H9 (cell line): ENCODE data around the gene SLC37A2. TPM values are rescaled to one million over a fixed set of nuclear protein-coding genes. Genes with fewer than 3 reads are reported as not detected.

Experiments used
- DNase-seq: peaks from one replicate; pipeline ENCODE4 v3.0.0-alpha.2; 2017
- H2AFZ ChIP-seq: one replicate; pipeline ENCODE4 v1.6.1; 2013; ENCODE audit warnings: mild to moderate bottlenecking, low read length, control low read depth, moderate library complexity
- H2AK5ac ChIP-seq: 2 replicates; pipeline ENCODE4 v1.6.1; 2013; ENCODE audit warnings: low read length, control low read depth, mixed read lengths; ENCODE audit not compliant: insufficient read length
- H2BK120ac ChIP-seq: one replicate; pipeline ENCODE4 v1.6.1; 2013; ENCODE audit warnings: low read depth, mild to moderate bottlenecking, low read length, control low read depth, inconsistent platforms; ENCODE audit not compliant: poor library complexity, severe bottlenecking
- H2BK12ac ChIP-seq: 2 replicates; pipeline ENCODE4 v1.6.1; 2013; ENCODE audit warnings: low read length, control low read depth, mixed read lengths, low read depth; ENCODE audit not compliant: insufficient read length
- H2BK15ac ChIP-seq: 2 replicates; pipeline ENCODE4 v1.6.1; 2013; ENCODE audit warnings: low read depth, low read length, control low read depth
- H2BK20ac ChIP-seq: one replicate; pipeline ENCODE4 v1.6.1; 2013; ENCODE audit warnings: low read depth, mild to moderate bottlenecking, low read length, control low read depth, inconsistent platforms; ENCODE audit not compliant: poor library complexity, severe bottlenecking
- H2BK5ac ChIP-seq: 2 replicates; pipeline ENCODE4 v1.6.1; 2013; ENCODE audit warnings: low read length, control low read depth, mixed read lengths; ENCODE audit not compliant: insufficient read length
- H3K14ac ChIP-seq: 2 replicates; pipeline ENCODE4 v1.6.1; 2013; ENCODE audit warnings: low read length, control low read depth; ENCODE audit not compliant: insufficient read depth
- H3K18ac ChIP-seq: 2 replicates; pipeline ENCODE4 v1.6.1; 2013; ENCODE audit warnings: low read depth, mild to moderate bottlenecking, mixed read lengths, low read length, control low read depth; ENCODE audit not compliant: insufficient read length
- H3K23ac ChIP-seq: 2 replicates; pipeline ENCODE4 v1.6.1; 2013; ENCODE audit warnings: low read length, control low read depth, mixed read lengths, low read depth; ENCODE audit not compliant: insufficient read length
- H3K23me2 ChIP-seq: 2 replicates; pipeline ENCODE4 v1.6.1; 2013; ENCODE audit warnings: low read depth, mild to moderate bottlenecking, mixed read lengths, low read length, control low read depth; ENCODE audit not compliant: insufficient read length, poor library complexity, severe bottlenecking
- H3K27ac ChIP-seq: 2 replicates; pipeline ENCODE4 v1.5.1; 2013; ENCODE audit warnings: low read length, control low read depth, mixed read lengths, low read depth; ENCODE audit not compliant: insufficient read length
- H3K27me3 ChIP-seq: 2 replicates; pipeline ENCODE4 v1.6.1; 2013; ENCODE audit warnings: low read length, control low read depth, inconsistent platforms; ENCODE audit not compliant: insufficient read depth
- H3K4ac ChIP-seq: 2 replicates; pipeline ENCODE4 v1.6.1; 2013; ENCODE audit warnings: low read depth, mild to moderate bottlenecking, control low read depth, inconsistent platforms, low read length, moderate library complexity
- H3K4me1 ChIP-seq: 2 replicates; pipeline ENCODE4 v1.6.1; 2013; ENCODE audit warnings: low read length, control low read depth, inconsistent platforms; ENCODE audit not compliant: insufficient read depth
- H3K4me2 ChIP-seq: 2 replicates; pipeline ENCODE4 v1.6.1; 2013; ENCODE audit warnings: low read length, control low read depth, mixed read lengths; ENCODE audit not compliant: insufficient read length, insufficient read depth
- H3K56ac ChIP-seq: 2 replicates; pipeline ENCODE4 v1.6.1; 2013; ENCODE audit warnings: low read depth, mild to moderate bottlenecking, mixed read lengths, low read length, control low read depth; ENCODE audit not compliant: insufficient read length
- H3K79me1 ChIP-seq: 2 replicates; pipeline ENCODE4 v1.6.1; 2013; ENCODE audit warnings: low read depth, mild to moderate bottlenecking, moderate library complexity, low read length, control low read depth, inconsistent platforms; ENCODE audit not compliant: insufficient read depth, poor library complexity, severe bottlenecking
- H3K79me2 ChIP-seq: 2 replicates; pipeline ENCODE4 v1.6.1; 2013; ENCODE audit warnings: low read length, control low read depth, inconsistent platforms; ENCODE audit not compliant: insufficient read depth
- H3K9ac ChIP-seq: 2 replicates; pipeline ENCODE4 v1.6.1; 2013; ENCODE audit warnings: low read length, control low read depth, mixed read lengths; ENCODE audit not compliant: insufficient read length; ENCODE audit errors: extremely low read depth
- H3K9me3 ChIP-seq: one replicate; pipeline ENCODE4 v1.6.1; 2013; ENCODE audit warnings: low read depth, low read length, inconsistent platforms; ENCODE audit not compliant: control insufficient read depth
- H3T11ph ChIP-seq: one replicate; pipeline ENCODE4 v1.6.1; 2013; ENCODE audit warnings: mild to moderate bottlenecking, low read length, control low read depth, inconsistent platforms
- H4K20me1 ChIP-seq: one replicate; pipeline ENCODE4 v1.6.1; 2013; ENCODE audit not compliant: control insufficient read depth, insufficient read length, insufficient read depth
- H4K5ac ChIP-seq: 2 replicates; pipeline ENCODE4 v1.6.1; 2013; ENCODE audit warnings: low read depth, mild to moderate bottlenecking, mixed read lengths, low read length, control low read depth; ENCODE audit not compliant: insufficient read length
- H4K8ac ChIP-seq: replicated peaks from 2 replicates; pipeline ENCODE4 v1.6.1; 2013; ENCODE audit warnings: low read length, control low read depth, mixed read lengths, low read depth; ENCODE audit not compliant: insufficient read length
- H4K91ac ChIP-seq: 2 replicates; pipeline ENCODE4 v1.6.1; 2013; ENCODE audit warnings: low read depth, mild to moderate bottlenecking, moderate library complexity, mixed read lengths, low read length, control low read depth; ENCODE audit not compliant: insufficient read length
- H3K27ac Mint-ChIP-seq, 3 experiments: 2 replicates in 2 of 3; 3 replicates in 1 of 3; pipeline ENCODE4 v1.8.0; 2020 to 2021; ENCODE audit warnings: mixed read lengths in 3 of 3, mild to moderate bottlenecking in 1 of 3, moderate library complexity in 1 of 3
- H3K27me3 Mint-ChIP-seq: 2 replicates; pipeline ENCODE4 v1.8.0; 2021; ENCODE audit warnings: low read depth, mild to moderate bottlenecking, moderate library complexity, mixed read lengths
- H3K36me3 Mint-ChIP-seq, 3 experiments: 2 replicates in 2 of 3; 3 replicates in 1 of 3; pipeline ENCODE4 v1.8.0; 2020 to 2021; ENCODE audit warnings: low read depth in 3 of 3, mixed read lengths in 3 of 3; ENCODE audit not compliant: insufficient read depth in 1 of 3
- H3K4me1 Mint-ChIP-seq, 2 experiments: 2 replicates each; pipeline ENCODE4 v1.8.0; 2020; ENCODE audit warnings: mixed read lengths in 2 of 2
- H3K4me3 Mint-ChIP-seq, 2 experiments: 2 replicates in 1 of 2; 3 replicates in 1 of 2; pipeline ENCODE4 v1.8.0; 2020 to 2021; ENCODE audit warnings: mild to moderate bottlenecking in 2 of 2, mixed read lengths in 2 of 2, moderate library complexity in 1 of 2
- H3K9me3 Mint-ChIP-seq, 2 experiments: 2 replicates in 1 of 2; 3 replicates in 1 of 2; pipeline ENCODE4 v1.8.0; 2020; ENCODE audit warnings: mild to moderate bottlenecking in 2 of 2, mixed read lengths in 2 of 2, moderate library complexity in 1 of 2
- WGBS: extraction: QIAGEN DNeasy Blood & Tissue Kit; methylation state at CpG from one replicate; pipeline ENCODE4 v1.1.7; 2013; ENCODE audit warnings: missing lambda C conversion rate, low lambda C conversion rate, mixed read lengths; ENCODE audit not compliant: insufficient read length; ENCODE audit errors: extremely low coverage; 5-methylcytosine and 5-hydroxymethylcytosine counted together
- total RNA-seq: library from RNA; stranded (reverse); gene quantifications from 2 replicates; pipeline ENCODE4 v1.2.1, GENCODE V29; 2021
- TF ChIP-seq, protein P1 (sequence below): fragments of 200-600 bp; sonication (generic); conservative IDR thresholded peaks from 3 replicates; pipeline ENCODE4 v1.8.0; 2021; ENCODE audit warnings: antibody characterized with exemption, mild to moderate bottlenecking

The SLC37A2 gene
- total RNA-seq, 1 experiment from 2014 or later, result 1.2 TPM

DNA sequence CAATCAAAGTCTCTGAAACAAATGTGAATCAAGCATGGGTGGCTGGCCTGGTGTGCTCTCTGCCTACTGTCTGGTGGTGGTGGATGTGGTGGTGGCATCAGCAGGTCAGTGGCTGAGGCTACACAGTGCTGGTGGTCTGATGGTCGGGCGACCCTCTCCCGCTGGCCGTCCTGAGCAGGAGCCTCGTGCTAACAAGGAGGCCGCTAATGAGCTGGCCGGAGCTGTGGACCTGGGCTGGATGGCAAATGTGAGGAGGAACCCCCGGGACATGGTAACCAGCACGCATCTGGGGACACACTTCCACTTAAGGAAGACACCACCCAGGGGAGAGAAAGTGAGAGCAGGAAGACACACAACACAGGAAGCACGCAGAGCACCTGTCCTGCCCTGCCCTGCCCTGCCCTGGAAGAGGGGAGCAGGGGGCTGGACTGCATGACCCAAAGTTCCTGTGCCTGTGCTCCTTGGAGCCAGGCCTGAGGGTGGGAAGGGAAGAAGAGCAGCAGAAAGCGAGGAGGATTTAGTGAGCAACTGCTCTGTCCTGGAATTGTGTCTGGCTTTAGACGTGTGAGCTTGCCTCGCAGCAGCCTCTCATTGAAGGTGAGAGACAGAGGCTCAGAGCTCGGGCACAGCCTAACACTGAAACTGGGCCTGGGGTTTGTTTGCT, 23.7 kb downstream of the SLC37A2 start:
- Mint-ChIP-seq H3K4me1 (peaks cover 5% of the 10 kb centered on the region in 2 experiments), H3K27ac (no peak overlapping the region; a peak in 1 of 7 replicates), H3K9me3 (no peaks in the 10 kb centered on the region), H3K4me3 (no peak overlapping the region), H3K36me3 (peaks cover 0 to 6% (median 2%) of the 10 kb centered on the region in 3 experiments; a peak in 3 of 7 replicates), H3K27me3 (peaks cover 7% of the 10 kb centered on the region)
- no peaks in the 10 kb centered on the region for H4K20me1 ChIP-seq
- H3K27me3 ChIP-seq, result no peaks in the 10 kb centered on the region
- no peaks in the 10 kb centered on the region; the same call in 1 of the 2 replicates for H3K4me1 ChIP-seq
- no peak overlapping the region for H2BK120ac ChIP-seq
- no peak overlapping the region for H3T11ph ChIP-seq
- no peak overlapping the region for H2AFZ ChIP-seq
- H3K23me2 ChIP-seq, result no peaks in the 10 kb centered on the region
- no peak overlapping the region for H3K56ac ChIP-seq
- H2BK15ac ChIP-seq, result no peak overlapping the region
- H3K79me2 ChIP-seq, result no peaks in the 10 kb centered on the region
- H2AK5ac ChIP-seq, result no peak overlapping the region
- TF ChIP-seq, protein P1, sequence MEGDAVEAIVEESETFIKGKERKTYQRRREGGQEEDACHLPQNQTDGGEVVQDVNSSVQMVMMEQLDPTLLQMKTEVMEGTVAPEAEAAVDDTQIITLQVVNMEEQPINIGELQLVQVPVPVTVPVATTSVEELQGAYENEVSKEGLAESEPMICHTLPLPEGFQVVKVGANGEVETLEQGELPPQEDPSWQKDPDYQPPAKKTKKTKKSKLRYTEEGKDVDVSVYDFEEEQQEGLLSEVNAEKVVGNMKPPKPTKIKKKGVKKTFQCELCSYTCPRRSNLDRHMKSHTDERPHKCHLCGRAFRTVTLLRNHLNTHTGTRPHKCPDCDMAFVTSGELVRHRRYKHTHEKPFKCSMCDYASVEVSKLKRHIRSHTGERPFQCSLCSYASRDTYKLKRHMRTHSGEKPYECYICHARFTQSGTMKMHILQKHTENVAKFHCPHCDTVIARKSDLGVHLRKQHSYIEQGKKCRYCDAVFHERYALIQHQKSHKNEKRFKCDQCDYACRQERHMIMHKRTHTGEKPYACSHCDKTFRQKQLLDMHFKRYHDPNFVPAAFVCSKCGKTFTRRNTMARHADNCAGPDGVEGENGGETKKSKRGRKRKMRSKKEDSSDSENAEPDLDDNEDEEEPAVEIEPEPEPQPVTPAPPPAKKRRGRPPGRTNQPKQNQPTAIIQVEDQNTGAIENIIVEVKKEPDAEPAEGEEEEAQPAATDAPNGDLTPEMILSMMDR, result no peak
- no peak overlapping the region for H3K4me2 ChIP-seq
- no peaks in the 10 kb centered on the region for H3K79me1 ChIP-seq
- H2BK20ac ChIP-seq, result no peak overlapping the region
- H3K9ac ChIP-seq, result no peak overlapping the region
- H3K27ac ChIP-seq, result no peak overlapping the region
- no peak overlapping the region for H2BK12ac ChIP-seq
- WGBS, result no CpG with 5 or more reads among the region's 14 CpGs
- no peak overlapping the region; the same call in 1 of the 2 replicates for H3K14ac ChIP-seq
- H4K5ac ChIP-seq, result no peak overlapping the region
- no peaks in the 10 kb centered on the region for H3K9me3 ChIP-seq
- H3K4ac ChIP-seq, result no peak overlapping the region
- no peak overlapping the region for H4K8ac ChIP-seq
- H3K23ac ChIP-seq, result no peak overlapping the region
- no peak overlapping the region for H2BK5ac ChIP-seq
- no peak overlapping the region for H3K18ac ChIP-seq
- DNase-seq, result no peak
- no peak overlapping the region for H4K91ac ChIP-seq
